ENCODE results near the gene EPB41L1.

EPB41L1 gene

GRCh38 chr20:36193977-36194712 lies 39.6 kb downstream of the EPB41L1 start:
- H3K4me1 ChIP-seq (ENCODE audit: insufficient read depth, poor library complexity, severe bottlenecking): no peaks in the 10 kb centered on the region
- H3K36me3 ChIP-seq (ENCODE audit: low read depth): no peaks in the 10 kb centered on the region
- H3K27ac ChIP-seq (ENCODE audit: poor library complexity, severe bottlenecking): no peak overlapping the region
- H3K4me3 ChIP-seq (ENCODE audit: severe bottlenecking): no peak overlapping the region
- no peak for ATAC-seq (ENCODE audit: low read depth)
- H3K27me3 ChIP-seq (ENCODE audit: insufficient read depth, poor library complexity, severe bottlenecking): no peaks in the 10 kb centered on the region
- no peak for TF ChIP-seq CTCF (IDR thresholded peaks at IDR 0.05; ENCODE audit: poor library complexity, severe bottlenecking)
- peak; percentile 81 for DNase-seq (ENCODE audit: low spot score)
- no peaks in the 10 kb centered on the region for H3K9me3 ChIP-seq (ENCODE audit: severe bottlenecking)

DNA sequence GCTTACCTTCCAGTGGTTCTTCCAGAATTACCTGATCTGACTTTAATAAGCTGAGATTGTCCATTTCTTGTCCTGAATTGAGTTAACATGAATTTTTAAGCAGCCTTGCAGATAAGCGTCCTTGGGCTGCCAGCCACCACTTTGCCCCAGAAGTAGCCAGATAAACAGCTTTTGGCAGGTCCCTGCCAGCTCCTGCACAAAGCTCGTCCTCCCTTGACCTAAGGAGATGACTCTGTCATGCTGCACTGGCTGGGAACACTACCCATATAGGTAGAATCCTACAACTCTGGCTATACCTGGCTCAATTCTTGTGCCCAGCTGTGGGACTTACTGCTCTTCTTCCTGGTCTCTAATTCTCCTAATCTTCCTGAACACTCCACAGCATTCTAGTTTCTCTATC lies 42.1 kb downstream of the EPB41L1 start:
- no peak overlapping the region for H3K27ac ChIP-seq (ENCODE audit: poor library complexity, severe bottlenecking)
- H3K4me1 ChIP-seq (ENCODE audit: insufficient read depth, poor library complexity, severe bottlenecking): no peaks in the 10 kb centered on the region
- TF ChIP-seq CTCF (IDR thresholded peaks at IDR 0.05; ENCODE audit: poor library complexity, severe bottlenecking): no peak
- no peak for DNase-seq (ENCODE audit: low spot score)
- no peaks in the 10 kb centered on the region for H3K36me3 ChIP-seq (ENCODE audit: low read depth)
- no peak for ATAC-seq (ENCODE audit: low read depth)
- H3K27me3 ChIP-seq (ENCODE audit: insufficient read depth, poor library complexity, severe bottlenecking): no peaks in the 10 kb centered on the region
- no peaks in the 10 kb centered on the region for H3K9me3 ChIP-seq (ENCODE audit: severe bottlenecking)
- H3K4me3 ChIP-seq (ENCODE audit: severe bottlenecking): no peak overlapping the region

DNA sequence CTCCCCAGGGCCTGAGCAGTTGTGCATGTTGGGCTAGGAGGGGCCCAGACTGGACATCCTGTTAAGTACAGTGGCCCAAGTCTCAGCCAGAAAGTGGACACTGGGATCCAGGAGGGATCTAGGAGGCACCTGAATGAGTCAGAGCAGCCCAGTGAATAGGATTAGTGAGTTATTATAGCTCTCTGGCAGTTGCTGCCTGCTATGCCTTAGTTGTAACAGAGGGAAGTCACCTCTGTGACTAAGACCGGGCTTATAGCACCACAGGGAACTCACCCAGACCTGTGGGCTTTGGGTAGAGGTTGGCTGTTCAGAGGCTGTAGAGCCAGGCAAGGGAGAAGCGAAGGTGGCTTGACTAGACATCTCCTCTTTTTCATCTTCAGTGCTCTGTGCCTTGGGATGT lies 42.7 kb downstream of the EPB41L1 start:
- Histone ChIP-seq H3K27ac (ENCODE audit: poor library complexity, severe bottlenecking) (no peak overlapping the region), H3K36me3 (ENCODE audit: low read depth) (no peaks in the 10 kb centered on the region), H3K27me3 (ENCODE audit: insufficient read depth, poor library complexity, severe bottlenecking) (no peaks in the 10 kb centered on the region), H3K4me3 (ENCODE audit: severe bottlenecking) (no peak overlapping the region), H3K9me3 (ENCODE audit: severe bottlenecking) (no peaks in the 10 kb centered on the region), H3K4me1 (ENCODE audit: insufficient read depth, poor library complexity, severe bottlenecking) (no peaks in the 10 kb centered on the region)
- TF ChIP-seq CTCF (IDR thresholded peaks at IDR 0.05; ENCODE audit: poor library complexity, severe bottlenecking): no peak
- no peak for DNase-seq (ENCODE audit: low spot score)
- ATAC-seq (ENCODE audit: low read depth): peak; percentile 35; the same call in 2 of the 3 replicates

- peak; percentile 100 for TF ChIP-seq CTCF (IDR thresholded peaks at IDR 0.05; ENCODE audit: poor library complexity, severe bottlenecking)
- ATAC-seq (ENCODE audit: low read depth) (peak; percentile 82), DNase-seq (ENCODE audit: low spot score) (peak; percentile 85)
- Histone ChIP-seq H3K27me3 (ENCODE audit: insufficient read depth, poor library complexity, severe bottlenecking) (no peaks in the 10 kb centered on the region), H3K9me3 (ENCODE audit: severe bottlenecking) (no peaks in the 10 kb centered on the region), H3K4me3 (ENCODE audit: severe bottlenecking) (no peak overlapping the region), H3K4me1 (ENCODE audit: insufficient read depth, poor library complexity, severe bottlenecking) (no peaks in the 10 kb centered on the region), H3K27ac (ENCODE audit: poor library complexity, severe bottlenecking) (no peak overlapping the region), H3K36me3 (ENCODE audit: low read depth) (no peaks in the 10 kb centered on the region)
Observed at GRCh38 chr20:36199345-36200257, 45.1 kb downstream of the EPB41L1 start.
